Measurements from ENCODE around the gene TLR4.

DNA sequence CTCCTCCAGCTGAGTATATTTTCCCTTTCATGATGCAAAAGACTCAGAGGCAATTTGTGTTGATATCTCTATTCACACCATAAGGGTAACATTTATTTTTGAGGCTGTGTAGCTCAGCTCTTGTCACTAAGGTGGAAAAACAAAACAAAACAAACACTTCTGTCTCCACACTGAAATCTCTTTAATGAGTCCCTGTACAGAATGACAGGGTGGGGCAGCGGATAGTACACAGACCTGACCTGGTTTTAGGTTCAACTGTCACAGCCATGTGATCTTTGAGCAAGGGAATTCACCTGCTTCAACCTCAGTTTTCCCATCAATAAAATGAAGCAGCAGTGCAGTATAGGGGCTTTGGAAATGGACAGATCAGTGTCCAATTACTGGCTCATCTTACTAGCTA is 29.3 kb downstream of the TLR4 start:
- TF ChIP-seq CTCF (conservative IDR thresholded peaks at IDR 0.05; ENCODE audit: low read depth in 2 of 2) (no peak), EZH2 (IDR thresholded peaks at IDR 0.05; ENCODE audit: low read depth, unreplicated experiment) (no peak), STAT1 (IDR thresholded peaks at IDR 0.05; ENCODE audit: unreplicated experiment) (no peak), EZH2phosphoT487 (IDR thresholded peaks at IDR 0.05; ENCODE audit: unreplicated experiment) (no peak)

Data from GM23338 (cell line).